ENCODE measurements around the gene FOXS1.

Gene FOXS1

DNA sequence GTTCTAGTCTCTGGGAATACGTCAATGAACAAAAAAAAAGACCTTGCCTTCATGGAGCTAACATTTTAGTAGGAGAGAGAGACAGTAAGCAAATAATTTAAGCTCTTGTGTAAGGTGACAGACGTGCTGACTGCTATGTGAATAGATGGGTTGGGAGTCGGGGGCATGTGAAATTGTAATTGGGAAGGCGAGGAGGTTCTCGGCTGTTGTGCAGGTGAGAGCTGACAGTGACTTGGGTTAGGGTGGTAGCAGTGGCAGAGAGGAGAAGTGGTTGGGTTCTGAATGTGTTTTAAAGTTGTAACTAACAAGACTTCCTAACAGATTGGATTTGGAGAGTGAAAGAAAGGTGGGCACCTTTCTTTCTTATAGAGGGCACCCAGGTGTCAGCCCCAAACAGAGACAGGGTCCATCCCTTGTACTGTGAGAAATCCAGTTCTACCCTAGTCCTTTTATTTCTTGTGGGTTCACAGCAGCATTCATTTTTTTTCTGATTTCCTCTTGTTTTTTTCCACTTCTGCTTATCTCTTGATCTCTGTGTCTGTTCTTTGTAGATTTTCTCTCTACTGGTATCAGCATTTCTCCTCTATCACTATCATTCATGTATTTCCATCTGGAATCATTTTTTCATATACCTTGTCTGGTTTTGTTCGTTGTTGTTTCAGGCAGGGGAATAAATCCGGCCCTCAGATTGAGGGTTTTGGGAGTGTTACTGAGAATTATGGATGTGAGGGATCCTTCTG lies 41.7 kb downstream of the FOXS1 start:
- no peak overlapping the region for H3K4me3 ChIP-seq (ENCODE audit: low read depth, low read length)

DNA sequence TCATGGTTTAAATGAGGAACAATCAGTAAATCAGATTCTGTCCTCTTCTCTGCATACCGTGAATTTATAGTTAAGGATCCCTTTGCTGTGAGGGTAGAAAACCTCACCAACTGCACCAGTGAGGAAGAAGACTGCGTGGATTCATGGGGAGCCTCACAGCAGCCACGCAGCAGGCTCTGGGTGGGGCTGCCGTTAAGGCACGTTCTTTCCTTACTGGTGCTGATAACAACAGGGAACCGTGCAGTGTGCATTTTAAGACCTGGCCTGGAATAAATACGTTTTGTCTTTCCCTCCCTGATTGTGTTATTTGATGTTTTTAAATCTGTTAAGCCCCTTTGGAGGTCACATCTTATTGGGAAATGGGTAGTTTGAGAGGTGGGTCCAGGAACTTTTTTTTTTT lies 43.9 kb downstream of the FOXS1 start:
- H3K4me3 ChIP-seq (ENCODE audit: low read depth, low read length) = no peak overlapping the region
- TF ChIP-seq, protein P1, sequence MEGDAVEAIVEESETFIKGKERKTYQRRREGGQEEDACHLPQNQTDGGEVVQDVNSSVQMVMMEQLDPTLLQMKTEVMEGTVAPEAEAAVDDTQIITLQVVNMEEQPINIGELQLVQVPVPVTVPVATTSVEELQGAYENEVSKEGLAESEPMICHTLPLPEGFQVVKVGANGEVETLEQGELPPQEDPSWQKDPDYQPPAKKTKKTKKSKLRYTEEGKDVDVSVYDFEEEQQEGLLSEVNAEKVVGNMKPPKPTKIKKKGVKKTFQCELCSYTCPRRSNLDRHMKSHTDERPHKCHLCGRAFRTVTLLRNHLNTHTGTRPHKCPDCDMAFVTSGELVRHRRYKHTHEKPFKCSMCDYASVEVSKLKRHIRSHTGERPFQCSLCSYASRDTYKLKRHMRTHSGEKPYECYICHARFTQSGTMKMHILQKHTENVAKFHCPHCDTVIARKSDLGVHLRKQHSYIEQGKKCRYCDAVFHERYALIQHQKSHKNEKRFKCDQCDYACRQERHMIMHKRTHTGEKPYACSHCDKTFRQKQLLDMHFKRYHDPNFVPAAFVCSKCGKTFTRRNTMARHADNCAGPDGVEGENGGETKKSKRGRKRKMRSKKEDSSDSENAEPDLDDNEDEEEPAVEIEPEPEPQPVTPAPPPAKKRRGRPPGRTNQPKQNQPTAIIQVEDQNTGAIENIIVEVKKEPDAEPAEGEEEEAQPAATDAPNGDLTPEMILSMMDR (IDR thresholded peaks at IDR 0.05; ENCODE audit: low read depth, low read length) = no peak

More for the DNA sequence above, 41.7 kb downstream of the FOXS1 start:
- TF ChIP-seq, protein P1 (IDR thresholded peaks at IDR 0.05; ENCODE audit: low read depth, low read length) = no peak

DNA sequence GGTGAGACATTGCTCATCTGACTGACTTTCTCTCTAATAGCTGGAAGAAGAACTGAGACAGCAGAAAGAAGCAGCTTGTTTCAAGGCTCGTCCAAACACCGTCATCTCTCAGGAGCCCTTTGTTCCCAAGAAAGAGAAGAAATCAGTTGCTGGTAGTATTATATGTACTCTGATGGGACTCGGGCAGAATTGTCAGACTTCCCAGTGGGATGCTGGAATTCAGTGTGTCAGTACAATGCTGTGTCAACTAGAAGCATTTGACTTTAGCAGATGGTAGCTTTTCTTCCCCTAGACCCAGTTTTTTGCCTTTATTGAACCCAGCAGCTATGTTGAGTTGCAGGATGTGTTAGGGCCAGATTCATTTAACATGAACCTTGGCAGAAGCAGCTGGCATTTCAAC lies 48.0 kb downstream of the FOXS1 start:
- TF ChIP-seq, protein P1 (IDR thresholded peaks at IDR 0.05; ENCODE audit: low read depth, low read length) = no peak
- no peak overlapping the region for H3K4me3 ChIP-seq (ENCODE audit: low read depth, low read length)
